Transverse colon (tissue), 3 donors: Measurements from ENCODE around the gene ANO7.

Experiments
- POLR2A ChIP-seq: fragments of 450-650 bp; IDR thresholded peaks from one replicate; pipeline ENCODE4 v1.6.1; 2016; ENCODE audit warnings: antibody characterized with exemption, mild to moderate bottlenecking, moderate library complexity
- TF ChIP-seq, protein P1 (sequence below), 5 experiments: fragments of 200-600 bp in 3 of 5; fragments of 450-650 bp in 2 of 5; sonication (generic) in 3 of 5; IDR thresholded peaks; 1 replicate in 2 of 5; 2 replicates in 3 of 5; pipeline ENCODE4 v1.5.1; 2016 to 2017; ENCODE audit warnings: antibody characterized with exemption in 5 of 5, inconsistent platforms in 3 of 5, mild to moderate bottlenecking in 2 of 5, moderate library complexity in 1 of 5

DNA sequence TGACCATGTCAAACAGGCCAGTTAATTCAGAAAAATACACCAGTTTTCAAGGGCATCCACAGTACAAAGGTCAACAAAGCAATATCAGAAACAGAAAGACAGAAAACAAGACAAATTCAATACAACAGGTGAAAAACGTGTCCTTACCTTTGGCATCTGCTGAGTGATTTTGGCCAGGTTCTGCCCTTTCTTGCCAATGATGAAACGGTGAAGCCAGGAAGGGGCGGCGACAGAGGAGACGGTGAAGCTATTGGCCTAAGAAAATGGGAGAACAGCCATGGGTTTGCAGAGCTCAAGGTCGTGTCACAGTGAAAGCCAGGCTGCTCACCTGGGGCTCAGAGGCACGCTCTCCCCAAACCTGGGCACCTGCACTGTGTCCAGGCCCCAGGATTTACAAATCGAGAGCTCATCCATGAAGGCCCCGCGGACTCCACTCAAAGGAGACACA, 66.5 kb downstream of the ANO7 start:
- TF ChIP-seq POLR2A, result no peak
- TF ChIP-seq, protein P1, sequence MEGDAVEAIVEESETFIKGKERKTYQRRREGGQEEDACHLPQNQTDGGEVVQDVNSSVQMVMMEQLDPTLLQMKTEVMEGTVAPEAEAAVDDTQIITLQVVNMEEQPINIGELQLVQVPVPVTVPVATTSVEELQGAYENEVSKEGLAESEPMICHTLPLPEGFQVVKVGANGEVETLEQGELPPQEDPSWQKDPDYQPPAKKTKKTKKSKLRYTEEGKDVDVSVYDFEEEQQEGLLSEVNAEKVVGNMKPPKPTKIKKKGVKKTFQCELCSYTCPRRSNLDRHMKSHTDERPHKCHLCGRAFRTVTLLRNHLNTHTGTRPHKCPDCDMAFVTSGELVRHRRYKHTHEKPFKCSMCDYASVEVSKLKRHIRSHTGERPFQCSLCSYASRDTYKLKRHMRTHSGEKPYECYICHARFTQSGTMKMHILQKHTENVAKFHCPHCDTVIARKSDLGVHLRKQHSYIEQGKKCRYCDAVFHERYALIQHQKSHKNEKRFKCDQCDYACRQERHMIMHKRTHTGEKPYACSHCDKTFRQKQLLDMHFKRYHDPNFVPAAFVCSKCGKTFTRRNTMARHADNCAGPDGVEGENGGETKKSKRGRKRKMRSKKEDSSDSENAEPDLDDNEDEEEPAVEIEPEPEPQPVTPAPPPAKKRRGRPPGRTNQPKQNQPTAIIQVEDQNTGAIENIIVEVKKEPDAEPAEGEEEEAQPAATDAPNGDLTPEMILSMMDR (IDR thresholded peaks at IDR 0.05), result no peak
